HCT116 (cell line): ENCODE data around the gene FRMD4A.

ENCODE experiments used
- CBX3 ChIP-seq: IDR thresholded peaks from 2 replicates; pipeline ENCODE4 v1.6.1; 2012; ENCODE audit warnings: low read depth
- EZH2 ChIP-seq: fragments of 200-600 bp; sonication (generic); IDR thresholded peaks from 2 replicates; pipeline ENCODE4 v1.6.1; 2017; ENCODE audit warnings: antibody characterized with exemption, mixed run types
- EZH2phosphoT487 ChIP-seq: fragments of 200-600 bp; IDR thresholded peaks from 2 replicates; pipeline ENCODE4 v1.6.1; 2018; ENCODE audit warnings: antibody characterized with exemption, borderline replicate concordance
- JUND ChIP-seq: IDR thresholded peaks from 2 replicates; pipeline ENCODE4 v1.6.1; 2012
- POLR2A ChIP-seq: IDR thresholded peaks from 2 replicates; pipeline ENCODE4 v1.7.0; 2011; ENCODE audit warnings: borderline replicate concordance; ENCODE audit not compliant: insufficient read depth, insufficient read length; ENCODE audit errors: extremely low read depth
- RAD21 ChIP-seq: IDR thresholded peaks from 2 replicates; pipeline ENCODE4 v1.6.1; 2012; ENCODE audit warnings: low read depth, mild to moderate bottlenecking
- SP1 ChIP-seq: IDR thresholded peaks from 2 replicates; pipeline ENCODE4 v1.6.1; 2012; ENCODE audit warnings: low read depth
- SRF ChIP-seq: IDR thresholded peaks from 2 replicates; pipeline ENCODE4 v1.6.1; 2012; ENCODE audit warnings: low read depth
- ZNF274 ChIP-seq: fragments of 200-500 bp; sonication (Bioruptor generic); IDR thresholded peaks from 2 replicates; pipeline ENCODE4 v1.6.1; 2014; ENCODE audit warnings: mild to moderate bottlenecking, low read depth, low read length, inconsistent platforms
- TF ChIP-seq, protein P1 (sequence below), 3 experiments: fragments of 200-600 bp in 1 of 3; sonication (generic) in 1 of 3; IDR thresholded peaks in 2 of 3; conservative IDR thresholded peaks in 1 of 3; 2 replicates each; pipeline ENCODE4 v1.5.1; 2012 to 2017; ENCODE audit warnings: low read depth in 2 of 3, low read length in 2 of 3, antibody characterized with exemption in 1 of 3, borderline replicate concordance in 1 of 3, control low read depth in 1 of 3, mild to moderate bottlenecking in 1 of 3, mixed read lengths in 1 of 3, mixed run types in 1 of 3, moderate library complexity in 1 of 3; ENCODE audit not compliant: insufficient read depth in 1 of 3
- TF ChIP-seq, protein P2 (sequence below): IDR thresholded peaks from 2 replicates; pipeline ENCODE4 v1.6.1; 2012

DNA sequence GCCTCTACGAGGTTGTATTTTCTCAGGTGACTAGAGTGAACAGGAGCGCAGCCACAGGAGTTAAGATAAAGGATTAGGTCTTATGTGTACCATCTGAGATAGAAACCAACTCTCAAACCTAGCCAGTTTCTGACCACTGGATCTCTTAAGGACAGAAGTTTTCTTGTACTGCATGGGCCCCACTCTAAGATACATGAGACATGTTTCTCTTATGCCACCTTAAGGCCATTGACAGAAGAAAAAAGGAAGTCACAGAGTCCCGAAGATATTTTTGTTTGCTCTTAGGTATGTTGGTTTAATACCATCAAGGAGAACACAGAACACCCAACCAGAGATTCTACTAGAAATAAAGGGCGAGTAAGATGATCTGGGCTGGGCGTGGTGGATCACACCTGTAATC, 335.8 kb downstream of the FRMD4A start:
- TF ChIP-seq, protein P1, sequence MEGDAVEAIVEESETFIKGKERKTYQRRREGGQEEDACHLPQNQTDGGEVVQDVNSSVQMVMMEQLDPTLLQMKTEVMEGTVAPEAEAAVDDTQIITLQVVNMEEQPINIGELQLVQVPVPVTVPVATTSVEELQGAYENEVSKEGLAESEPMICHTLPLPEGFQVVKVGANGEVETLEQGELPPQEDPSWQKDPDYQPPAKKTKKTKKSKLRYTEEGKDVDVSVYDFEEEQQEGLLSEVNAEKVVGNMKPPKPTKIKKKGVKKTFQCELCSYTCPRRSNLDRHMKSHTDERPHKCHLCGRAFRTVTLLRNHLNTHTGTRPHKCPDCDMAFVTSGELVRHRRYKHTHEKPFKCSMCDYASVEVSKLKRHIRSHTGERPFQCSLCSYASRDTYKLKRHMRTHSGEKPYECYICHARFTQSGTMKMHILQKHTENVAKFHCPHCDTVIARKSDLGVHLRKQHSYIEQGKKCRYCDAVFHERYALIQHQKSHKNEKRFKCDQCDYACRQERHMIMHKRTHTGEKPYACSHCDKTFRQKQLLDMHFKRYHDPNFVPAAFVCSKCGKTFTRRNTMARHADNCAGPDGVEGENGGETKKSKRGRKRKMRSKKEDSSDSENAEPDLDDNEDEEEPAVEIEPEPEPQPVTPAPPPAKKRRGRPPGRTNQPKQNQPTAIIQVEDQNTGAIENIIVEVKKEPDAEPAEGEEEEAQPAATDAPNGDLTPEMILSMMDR (IDR thresholded peaks at IDR 0.05 in 2 of 3, conservative IDR thresholded peaks at IDR 0.05 in 1 of 3; ENCODE audit: borderline replicate concordance in 1 of 3, insufficient read depth in 1 of 3, low read depth in 2 of 3, low read length in 2 of 3) = no peak
- no peak for TF ChIP-seq POLR2A
- TF ChIP-seq, protein P2, sequence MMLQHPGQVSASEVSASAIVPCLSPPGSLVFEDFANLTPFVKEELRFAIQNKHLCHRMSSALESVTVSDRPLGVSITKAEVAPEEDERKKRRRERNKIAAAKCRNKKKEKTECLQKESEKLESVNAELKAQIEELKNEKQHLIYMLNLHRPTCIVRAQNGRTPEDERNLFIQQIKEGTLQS = no peak
- TF ChIP-seq EZH2 = no peak
- TF ChIP-seq CBX3 = no peak
- no peak for TF ChIP-seq ZNF274
- no peak for TF ChIP-seq SRF
- TF ChIP-seq JUND = no peak
- TF ChIP-seq EZH2phosphoT487 = no peak
- peak; percentile 15; the same call in 1 of the 2 replicates for TF ChIP-seq RAD21
- TF ChIP-seq SP1 = no peak
